ENCODE data around the gene GNPDA2. TPM values are rescaled to one million over a fixed set of nuclear protein-coding genes. Genes with fewer than 3 reads are reported as not detected.

GNPDA2 gene
- total and polyA plus RNA-seq, 11 donors: 8.6 to 20.0 (median 12.5) TPM

DNA sequence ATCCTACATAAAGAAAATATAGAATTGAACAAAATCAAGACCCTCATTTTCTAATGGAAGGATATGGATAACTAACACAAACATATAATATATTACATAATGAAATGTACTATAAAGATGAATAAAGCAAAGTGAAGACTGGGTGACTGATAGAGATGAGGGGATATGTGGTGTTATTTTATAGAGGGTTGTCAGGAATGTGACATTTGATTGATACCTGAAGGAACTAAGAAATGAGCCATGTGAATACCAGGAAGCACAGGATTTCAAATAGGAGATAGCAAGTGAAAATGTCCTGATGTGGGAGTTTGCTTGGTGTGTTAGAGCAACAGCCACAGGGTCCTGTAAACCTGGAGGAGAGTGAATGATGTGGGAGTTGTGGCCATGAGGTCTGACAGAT is 40.1 kb upstream of the GNPDA2 start:
- H3K27ac ChIP-seq: no peak overlapping the region
- no peaks in the 10 kb centered on the region for H3K9me3 ChIP-seq
- TF ChIP-seq CTCF (IDR thresholded peaks at IDR 0.05) (no peak), POLR2A (IDR thresholded peaks at IDR 0.05) (no peak)
- no peaks in the 10 kb centered on the region for H3K27me3 ChIP-seq
- no peak for ATAC-seq
- intact Hi-C loops (cut with DNase I): loop anchor here in 8 of 10 donors (5.0 to 10.0 kb wide), 10 partner anchors 158 to 1508 kb away; no protein-coding TSS in a partner anchor
- H3K4me1 ChIP-seq: peaks cover 0 to 4% (median 0%) of the 10 kb centered on the region in 12 donors
- H3K36me3 ChIP-seq: no peaks in the 10 kb centered on the region
- no peak for DNase-seq
- no peak overlapping the region for H3K4me3 ChIP-seq

DNA sequence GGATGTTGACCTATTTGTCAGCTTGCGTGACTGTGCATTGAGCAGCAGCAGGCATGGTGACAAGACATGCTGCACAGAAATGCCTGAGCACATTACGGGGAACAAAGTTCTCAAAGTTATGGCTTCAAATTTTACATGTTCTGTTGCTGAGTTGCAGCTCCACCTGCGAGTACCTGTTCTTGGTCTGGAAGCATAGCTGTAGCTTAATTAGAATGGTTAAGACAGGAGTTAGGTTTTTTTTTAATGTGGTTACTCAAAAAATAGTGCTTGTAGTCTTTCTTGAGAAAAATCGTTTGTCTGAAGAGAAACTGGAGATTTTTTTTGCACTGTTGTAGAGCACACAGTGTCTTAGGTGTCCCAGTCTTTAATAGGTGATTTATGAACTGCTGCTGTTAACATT is 38.8 kb upstream of the GNPDA2 start:
- Histone ChIP-seq H3K4me3 (no peak overlapping the region), H3K9me3 (no peaks in the 10 kb centered on the region), H3K27ac (no peak overlapping the region), H3K4me1 (peaks cover 0 to 4% (median 0%) of the 10 kb centered on the region in 12 donors), H3K27me3 (no peaks in the 10 kb centered on the region), H3K36me3 (no peaks in the 10 kb centered on the region)
- TF ChIP-seq CTCF (IDR thresholded peaks at IDR 0.05) (no peak), POLR2A (IDR thresholded peaks at IDR 0.05) (no peak)
- intact Hi-C loops (cut with DNase I): loop anchor here in 8 of 10 donors (5.0 to 10.0 kb wide), 10 partner anchors 160 to 1510 kb away; no protein-coding TSS in a partner anchor
- ATAC-seq (no peak), DNase-seq (no peak)
- 67 to 79% (median 75%) methylated on average over 4 of the region's 4 CpGs for WGBS, 4 donors

GRCh38 chr4:44761306-44761705 is 35.0 kb upstream of the GNPDA2 start:
- no peaks in the 10 kb centered on the region for H3K9me3 ChIP-seq
- no peak overlapping the region for H3K27ac ChIP-seq
- TF ChIP-seq POLR2A (IDR thresholded peaks at IDR 0.05) (no peak), CTCF (IDR thresholded peaks at IDR 0.05) (no peak)
- H3K4me3 ChIP-seq: no peak overlapping the region
- ATAC-seq (no peak), DNase-seq (no peak)
- no peaks in the 10 kb centered on the region for H3K36me3 ChIP-seq
- H3K27me3 ChIP-seq: no peaks in the 10 kb centered on the region
- H3K4me1 ChIP-seq: peaks cover 0 to 4% (median 0%) of the 10 kb centered on the region in 12 donors
- intact Hi-C loops (cut with DNase I): loop anchor here (2.0 to 10.0 kb wide), 15 partner anchors 55 to 1513 kb away; no protein-coding TSS in a partner anchor
- WGBS, 4 donors: 32 to 48% (median 41%) methylated on average over 2 of the region's 2 CpGs

DNA sequence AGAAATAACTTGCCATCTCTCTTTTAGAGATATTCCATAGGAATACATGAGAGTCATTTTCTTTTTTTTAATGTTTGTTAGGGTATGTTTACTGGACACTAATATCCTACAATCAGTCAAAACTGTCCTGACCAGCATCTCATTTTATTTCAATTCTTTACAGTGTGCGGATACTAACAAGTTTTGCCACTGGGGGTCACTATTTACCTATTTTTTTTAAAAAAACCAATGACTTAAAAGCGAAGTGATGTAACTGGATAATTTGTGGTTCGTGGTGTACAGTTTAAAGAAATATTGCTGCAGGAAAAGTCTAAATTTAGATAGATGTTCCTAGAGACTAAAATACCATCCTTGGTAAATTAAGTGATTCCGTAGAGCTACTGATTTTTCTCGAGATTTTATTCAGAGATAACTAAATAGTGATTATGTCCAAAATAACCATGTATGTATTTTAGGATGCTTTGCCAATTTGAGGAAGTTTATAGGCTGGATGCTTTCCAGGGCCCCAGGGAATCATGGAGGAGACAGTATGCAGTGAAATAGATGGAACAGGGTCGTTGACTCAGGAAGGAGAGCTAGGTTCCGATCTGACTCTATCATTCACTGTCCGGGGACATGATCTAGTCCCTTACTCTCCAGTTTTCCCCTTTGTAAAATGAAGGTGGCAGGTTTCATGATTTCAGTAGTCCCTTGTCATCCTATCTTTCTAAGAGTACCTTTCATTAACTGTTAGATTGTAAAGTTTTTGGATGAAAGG is 34.0 kb upstream of the GNPDA2 start:
- Histone ChIP-seq H3K36me3 (no peaks in the 10 kb centered on the region), H3K4me1 (peaks cover 0 to 4% (median 0%) of the 10 kb centered on the region in 12 donors), H3K4me3 (no peak overlapping the region), H3K27me3 (no peaks in the 10 kb centered on the region), H3K27ac (peak overlapping the region in 1 of 12 donors; percentile 16), H3K9me3 (no peaks in the 10 kb centered on the region)
- ATAC-seq (peak; percentile 37 to 83 (median 68)), DNase-seq (no peak)
- intact Hi-C loops (cut with DNase I): loop anchor here (2.0 to 10.0 kb wide), 15 partner anchors 56 to 1514 kb away; no protein-coding TSS in a partner anchor
- WGBS, 4 donors: 25 to 31% (median 28%) methylated on average over 8 of the region's 8 CpGs
- TF ChIP-seq CTCF (IDR thresholded peaks at IDR 0.05) (peak; percentile 30 to 62 (median 48)), POLR2A (IDR thresholded peaks at IDR 0.05) (no peak)

Measured in heart left ventricle (tissue), 16 donors.